HepG2 (cell line): ENCODE results near the gene HDAC4. TPM values are rescaled to one million over a fixed set of nuclear protein-coding genes. Genes with fewer than 3 reads are reported as not detected.

ENCODE experiments used
- ADNP ChIP-seq: sonication (generic); formaldehyde crosslinking; IDR thresholded peaks from 2 replicates; pipeline ENCODE4 v1.4.0; 2020; ENCODE audit warnings: missing genetic modification reagents
- BRCA1 ChIP-seq: sonication (generic); formaldehyde crosslinking; IDR thresholded peaks from 2 replicates; pipeline ENCODE4 v1.4.0; 2020; ENCODE audit warnings: missing genetic modification reagents
- CBX5 ChIP-seq: sonication (generic); formaldehyde crosslinking; IDR thresholded peaks from 2 replicates; pipeline ENCODE4 v1.4.0; 2020; ENCODE audit warnings: missing genetic modification reagents, borderline replicate concordance
- DMAP1 ChIP-seq: IDR thresholded peaks from 2 replicates; pipeline ENCODE4 v1.6.1; 2016
- DNMT3B ChIP-seq: conservative IDR thresholded peaks from 2 replicates; pipeline ENCODE4 v1.6.1; 2016; ENCODE audit warnings: missing biosample characterization, control low read depth
- HNRNPL ChIP-seq: fragments of 200-400 bp; formaldehyde crosslinking; IDR thresholded peaks from 2 replicates; pipeline ENCODE4 v1.6.1; 2017; ENCODE audit warnings: mild to moderate bottlenecking, low read depth, low read length
- MAX ChIP-seq: IDR thresholded peaks from 2 replicates; pipeline ENCODE4 v1.6.1; 2012; ENCODE audit warnings: inconsistent platforms
- MED8 ChIP-seq: sonication (generic); formaldehyde crosslinking; IDR thresholded peaks from 2 replicates; pipeline ENCODE4 v1.8.1; 2023; ENCODE audit warnings: mild to moderate bottlenecking, missing genetic modification reagents; ENCODE audit not compliant: insufficient replicate concordance
- PAF1 ChIP-seq: IDR thresholded peaks from 2 replicates; pipeline ENCODE4 v1.6.1; 2016; ENCODE audit warnings: missing genetic modification reagents, missing compliant biosample characterization
- PCBP2 ChIP-seq: fragments of 200-400 bp; formaldehyde crosslinking; optimal IDR thresholded peaks from 2 replicates; pipeline ENCODE3; 2018; ENCODE audit warnings: low read length, low read depth; ENCODE audit not compliant: poor library complexity, severe bottlenecking
- RARA ChIP-seq: IDR thresholded peaks from 2 replicates; pipeline ENCODE4 v1.6.1; 2016; ENCODE audit warnings: missing genetic modification reagents, missing compliant biosample characterization
- RFX3 ChIP-seq: IDR thresholded peaks from 2 replicates; pipeline ENCODE4 v1.6.1; 2016; ENCODE audit warnings: missing biosample characterization, missing genetic modification reagents
- SIX1 ChIP-seq: sonication (generic); formaldehyde crosslinking; IDR thresholded peaks from 2 replicates; pipeline ENCODE4 v1.4.0; 2020; ENCODE audit warnings: missing genetic modification reagents, borderline replicate concordance
- SMC3 ChIP-seq: IDR thresholded peaks from 2 replicates; pipeline ENCODE4 v1.6.1; 2011; ENCODE audit warnings: low read length, improper control_type of control experiment
- ZNF224 ChIP-seq: sonication (generic); formaldehyde crosslinking; IDR thresholded peaks from 2 replicates; pipeline ENCODE4 v1.5.0; 2020; ENCODE audit warnings: mild to moderate bottlenecking, missing genetic modification reagents
- ZNF503 ChIP-seq: sonication (generic); formaldehyde crosslinking; IDR thresholded peaks from 2 replicates; pipeline ENCODE4 v1.4.0; 2020; ENCODE audit warnings: missing genetic modification reagents
- ZNF607 ChIP-seq: sonication (generic); formaldehyde crosslinking; IDR thresholded peaks from 2 replicates; pipeline ENCODE4 v1.5.1; 2020; ENCODE audit warnings: missing genetic modification reagents, mild to moderate bottlenecking, borderline replicate concordance
- ZNF678 ChIP-seq: sonication (generic); formaldehyde crosslinking; IDR thresholded peaks from 2 replicates; pipeline ENCODE4 v1.4.0; 2020; ENCODE audit warnings: mild to moderate bottlenecking, missing genetic modification reagents
- ZNF891 ChIP-seq: sonication (generic); formaldehyde crosslinking; IDR thresholded peaks from 2 replicates; pipeline ENCODE4 v1.5.0; 2020; ENCODE audit warnings: mild to moderate bottlenecking, missing genetic modification reagents
- polyA plus RNA-seq, 8 experiments: library from polyadenylated mRNA; depleted of rRNA in 3 of 8; stranded (reverse) in 7 of 8; unstranded in 1 of 8; fragments of >200 nt; fragmentation: Illumina TruSeq in 4 of 8; extraction: Trizol in 4 of 8; gene quantifications; 2 replicates each; pipeline versions ENCODE4 v1.2.1 to v1.2.3, GENCODE V29; 2011 to 2016; ENCODE audit warnings: low read depth in 4 of 8, missing spikeins in 1 of 8, mixed read lengths in 1 of 8; ENCODE audit not compliant: insufficient read depth in 1 of 8
- total RNA-seq, 5 experiments: library from RNA; depleted of rRNA; stranded (reverse); fragments of >200 nt; fragmentation: Illumina TruSeq; extraction: Trizol; gene quantifications; 2 replicates each; pipeline ENCODE4 v1.2.3, GENCODE V29; 2016; ENCODE audit warnings: low read depth in 1 of 5
- TF ChIP-seq, protein P1 (sequence below): IDR thresholded peaks from 2 replicates; pipeline ENCODE4 v1.6.1; 2016
- TF ChIP-seq, protein P2 (sequence below): sonication (generic); formaldehyde crosslinking; IDR thresholded peaks from 2 replicates; pipeline ENCODE4 v1.4.0; 2020; ENCODE audit warnings: missing genetic modification reagents
- TF ChIP-seq, protein P3 (sequence below): IDR thresholded peaks from 2 replicates; pipeline ENCODE4 v1.6.1; 2012; ENCODE audit warnings: low read depth, low read length, improper control_type of control experiment
- TF ChIP-seq, protein P4 (sequence below): IDR thresholded peaks from 2 replicates; pipeline ENCODE4 v1.6.1; 2016; ENCODE audit warnings: low read depth, control low read depth

Gene HDAC4
- total and polyA plus RNA-seq, 2 of the 13 experiments (the other 11 are each of a cell fraction or from before 2014, with no cell fraction given): 10.1 to 11.5 TPM

- TF ChIP-seq, protein P1, sequence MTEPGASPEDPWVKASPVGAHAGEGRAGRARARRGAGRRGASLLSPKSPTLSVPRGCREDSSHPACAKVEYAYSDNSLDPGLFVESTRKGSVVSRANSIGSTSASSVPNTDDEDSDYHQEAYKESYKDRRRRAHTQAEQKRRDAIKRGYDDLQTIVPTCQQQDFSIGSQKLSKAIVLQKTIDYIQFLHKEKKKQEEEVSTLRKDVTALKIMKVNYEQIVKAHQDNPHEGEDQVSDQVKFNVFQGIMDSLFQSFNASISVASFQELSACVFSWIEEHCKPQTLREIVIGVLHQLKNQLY (CRISPR knock-in tag): 0 out of 2 replicates have a peak, but pooled peaks have one; percentile 36
- TF ChIP-seq PAF1 (CRISPR knock-in tag) (no peak), ZNF607 (CRISPR knock-in tag) (no peak), MED8 (CRISPR knock-in tag) (no peak), SMC3 (0 out of 2 replicates have a peak, but pooled peaks have one; percentile 4), MAX (no peak; the same call in none of the 2 replicates), RFX3 (CRISPR knock-in tag) (no peak), RARA (CRISPR knock-in tag) (peak; percentile 96), ZNF891 (CRISPR knock-in tag) (peak; percentile 68; the same call in 1 of the 2 replicates), BRCA1 (CRISPR knock-in tag) (no peak), PCBP2 (no peak), SIX1 (CRISPR knock-in tag) (no peak), HNRNPL (peak; percentile 93), ZNF503 (no peak), ZNF224 (no peak), DNMT3B (CRISPR knock-in tag) (no peak), CBX5 (CRISPR knock-in tag) (no peak), ADNP (CRISPR knock-in tag) (no peak), DMAP1 (CRISPR knock-in tag) (0 out of 2 replicates have a peak, but pooled peaks have one; percentile 12), ZNF678 (CRISPR knock-in tag) (peak; percentile 70; the same call in 1 of the 2 replicates)
- TF ChIP-seq, protein P2, sequence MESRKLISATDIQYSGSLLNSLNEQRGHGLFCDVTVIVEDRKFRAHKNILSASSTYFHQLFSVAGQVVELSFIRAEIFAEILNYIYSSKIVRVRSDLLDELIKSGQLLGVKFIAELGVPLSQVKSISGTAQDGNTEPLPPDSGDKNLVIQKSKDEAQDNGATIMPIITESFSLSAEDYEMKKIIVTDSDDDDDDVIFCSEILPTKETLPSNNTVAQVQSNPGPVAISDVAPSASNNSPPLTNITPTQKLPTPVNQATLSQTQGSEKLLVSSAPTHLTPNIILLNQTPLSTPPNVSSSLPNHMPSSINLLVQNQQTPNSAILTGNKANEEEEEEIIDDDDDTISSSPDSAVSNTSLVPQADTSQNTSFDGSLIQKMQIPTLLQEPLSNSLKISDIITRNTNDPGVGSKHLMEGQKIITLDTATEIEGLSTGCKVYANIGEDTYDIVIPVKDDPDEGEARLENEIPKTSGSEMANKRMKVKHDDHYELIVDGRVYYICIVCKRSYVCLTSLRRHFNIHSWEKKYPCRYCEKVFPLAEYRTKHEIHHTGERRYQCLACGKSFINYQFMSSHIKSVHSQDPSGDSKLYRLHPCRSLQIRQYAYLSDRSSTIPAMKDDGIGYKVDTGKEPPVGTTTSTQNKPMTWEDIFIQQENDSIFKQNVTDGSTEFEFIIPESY (CRISPR knock-in tag): peak; percentile 53; the same call in 1 of the 2 replicates
- TF ChIP-seq, protein P3, sequence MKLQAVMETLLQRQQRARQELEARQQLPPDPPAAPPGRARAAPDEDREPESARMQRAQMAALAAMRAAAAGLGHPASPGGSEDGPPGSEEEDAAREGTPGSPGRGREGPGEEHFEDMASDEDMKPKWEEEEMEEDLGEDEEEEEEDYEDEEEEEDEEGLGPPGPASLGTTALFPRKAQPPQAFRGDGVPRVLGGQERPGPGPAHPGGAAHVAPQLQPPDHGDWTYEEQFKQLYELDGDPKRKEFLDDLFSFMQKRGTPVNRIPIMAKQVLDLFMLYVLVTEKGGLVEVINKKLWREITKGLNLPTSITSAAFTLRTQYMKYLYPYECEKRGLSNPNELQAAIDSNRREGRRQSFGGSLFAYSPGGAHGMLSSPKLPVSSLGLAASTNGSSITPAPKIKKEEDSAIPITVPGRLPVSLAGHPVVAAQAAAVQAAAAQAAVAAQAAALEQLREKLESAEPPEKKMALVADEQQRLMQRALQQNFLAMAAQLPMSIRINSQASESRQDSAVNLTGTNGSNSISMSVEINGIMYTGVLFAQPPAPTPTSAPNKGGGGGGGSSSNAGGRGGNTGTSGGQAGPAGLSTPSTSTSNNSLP: peak; percentile 91
- TF ChIP-seq, protein P4, sequence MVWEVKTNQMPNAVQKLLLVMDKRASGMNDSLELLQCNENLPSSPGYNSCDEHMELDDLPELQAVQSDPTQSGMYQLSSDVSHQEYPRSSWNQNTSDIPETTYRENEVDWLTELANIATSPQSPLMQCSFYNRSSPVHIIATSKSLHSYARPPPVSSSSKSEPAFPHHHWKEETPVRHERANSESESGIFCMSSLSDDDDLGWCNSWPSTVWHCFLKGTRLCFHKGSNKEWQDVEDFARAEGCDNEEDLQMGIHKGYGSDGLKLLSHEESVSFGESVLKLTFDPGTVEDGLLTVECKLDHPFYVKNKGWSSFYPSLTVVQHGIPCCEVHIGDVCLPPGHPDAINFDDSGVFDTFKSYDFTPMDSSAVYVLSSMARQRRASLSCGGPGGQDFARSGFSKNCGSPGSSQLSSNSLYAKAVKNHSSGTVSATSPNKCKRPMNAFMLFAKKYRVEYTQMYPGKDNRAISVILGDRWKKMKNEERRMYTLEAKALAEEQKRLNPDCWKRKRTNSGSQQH (CRISPR knock-in tag): no peak
Observed at GRCh38 chr2:239296020-239296932, 104.5 kb downstream of the HDAC4 start (continued).
